ENCODE results near the gene KSR2. TPM values are rescaled to one million over a fixed set of nuclear protein-coding genes. Genes with fewer than 3 reads are reported as not detected.

Gene KSR2
- polyA plus RNA-seq, 1 experiment = not detected

- CTCF ChIA-PET = no interaction called here
- POLR2A ChIA-PET = no interaction called here
- Histone ChIP-seq H3K4me3 (ENCODE audit: low read depth, low read length) (no peak overlapping the region), H3K36me3 (ENCODE audit: control insufficient read depth, insufficient read depth, low read length) (no peaks in the 10 kb centered on the region), H3K27me3 (ENCODE audit: control insufficient read depth, insufficient read depth, low read length) (no peaks in the 10 kb centered on the region)
- TF ChIP-seq, protein P1, sequence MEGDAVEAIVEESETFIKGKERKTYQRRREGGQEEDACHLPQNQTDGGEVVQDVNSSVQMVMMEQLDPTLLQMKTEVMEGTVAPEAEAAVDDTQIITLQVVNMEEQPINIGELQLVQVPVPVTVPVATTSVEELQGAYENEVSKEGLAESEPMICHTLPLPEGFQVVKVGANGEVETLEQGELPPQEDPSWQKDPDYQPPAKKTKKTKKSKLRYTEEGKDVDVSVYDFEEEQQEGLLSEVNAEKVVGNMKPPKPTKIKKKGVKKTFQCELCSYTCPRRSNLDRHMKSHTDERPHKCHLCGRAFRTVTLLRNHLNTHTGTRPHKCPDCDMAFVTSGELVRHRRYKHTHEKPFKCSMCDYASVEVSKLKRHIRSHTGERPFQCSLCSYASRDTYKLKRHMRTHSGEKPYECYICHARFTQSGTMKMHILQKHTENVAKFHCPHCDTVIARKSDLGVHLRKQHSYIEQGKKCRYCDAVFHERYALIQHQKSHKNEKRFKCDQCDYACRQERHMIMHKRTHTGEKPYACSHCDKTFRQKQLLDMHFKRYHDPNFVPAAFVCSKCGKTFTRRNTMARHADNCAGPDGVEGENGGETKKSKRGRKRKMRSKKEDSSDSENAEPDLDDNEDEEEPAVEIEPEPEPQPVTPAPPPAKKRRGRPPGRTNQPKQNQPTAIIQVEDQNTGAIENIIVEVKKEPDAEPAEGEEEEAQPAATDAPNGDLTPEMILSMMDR (IDR thresholded peaks at IDR 0.05; ENCODE audit: insufficient read depth, low read depth, low read length) = no peak
- no peak for DNase-seq (ENCODE audit: low read depth)
These were observed 521.0 kb downstream of the KSR2 start for GRCh38 chr12:117447665-117448366.

DNA sequence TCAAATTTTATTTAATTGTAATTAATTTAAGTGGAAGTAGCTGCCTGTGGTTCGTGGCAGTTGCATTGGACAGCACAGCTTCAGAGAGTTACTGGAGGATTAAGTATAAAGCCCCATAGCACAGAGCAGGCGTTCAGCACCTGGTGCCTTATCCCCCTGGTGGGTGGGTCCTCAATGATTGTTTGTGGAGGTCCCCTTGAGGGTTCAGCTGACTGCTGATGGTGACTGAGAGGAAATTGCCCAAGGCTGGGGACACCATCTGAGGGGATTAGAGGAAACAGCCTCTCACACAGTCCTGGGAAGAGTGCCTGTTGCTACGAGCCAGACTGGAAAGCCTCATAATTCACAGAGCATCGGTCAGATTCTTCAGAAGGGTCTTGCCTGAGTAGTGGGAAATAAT is 524.0 kb downstream of the KSR2 start:
- no peak for DNase-seq (ENCODE audit: low read depth)
- POLR2A ChIA-PET = no interaction called here
- no peaks in the 10 kb centered on the region for H3K36me3 ChIP-seq (ENCODE audit: control insufficient read depth, insufficient read depth, low read length)
- CTCF ChIA-PET = no interaction called here
- H3K4me3 ChIP-seq (ENCODE audit: low read depth, low read length) = no peak overlapping the region
- TF ChIP-seq, protein P1 (IDR thresholded peaks at IDR 0.05; ENCODE audit: insufficient read depth, low read depth, low read length) = no peak
- no peaks in the 10 kb centered on the region for H3K27me3 ChIP-seq (ENCODE audit: control insufficient read depth, insufficient read depth, low read length)

DNA sequence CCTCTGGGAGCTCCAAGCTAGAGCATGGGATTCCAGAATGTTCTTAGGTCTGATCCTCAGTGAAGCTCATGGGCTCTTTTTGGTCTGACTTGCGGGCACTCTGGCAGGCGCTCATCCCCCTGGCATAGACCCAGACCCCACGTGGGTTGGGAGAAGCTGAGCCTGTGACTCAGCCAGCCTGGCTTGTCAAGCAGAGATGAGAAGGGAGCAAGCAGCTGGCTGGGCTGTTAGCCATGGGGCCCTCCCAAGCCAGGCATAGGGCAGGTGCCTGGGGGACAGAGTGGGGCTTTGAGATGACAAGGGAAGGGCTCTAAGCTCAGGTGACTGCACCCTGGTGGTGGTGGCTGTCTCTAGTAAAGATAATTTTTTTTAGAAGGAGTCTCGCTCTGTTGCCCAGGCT is 527.0 kb downstream of the KSR2 start:
- no peak for DNase-seq (ENCODE audit: low read depth)
- Histone ChIP-seq H3K36me3 (ENCODE audit: control insufficient read depth, insufficient read depth, low read length) (no peaks in the 10 kb centered on the region), H3K4me3 (ENCODE audit: low read depth, low read length) (no peak overlapping the region), H3K27me3 (ENCODE audit: control insufficient read depth, insufficient read depth, low read length) (no peaks in the 10 kb centered on the region)
- ChIA-PET CTCF (no interaction called here), POLR2A (no interaction called here)
- TF ChIP-seq, protein P1 (IDR thresholded peaks at IDR 0.05; ENCODE audit: insufficient read depth, low read depth, low read length) = no peak

DNA sequence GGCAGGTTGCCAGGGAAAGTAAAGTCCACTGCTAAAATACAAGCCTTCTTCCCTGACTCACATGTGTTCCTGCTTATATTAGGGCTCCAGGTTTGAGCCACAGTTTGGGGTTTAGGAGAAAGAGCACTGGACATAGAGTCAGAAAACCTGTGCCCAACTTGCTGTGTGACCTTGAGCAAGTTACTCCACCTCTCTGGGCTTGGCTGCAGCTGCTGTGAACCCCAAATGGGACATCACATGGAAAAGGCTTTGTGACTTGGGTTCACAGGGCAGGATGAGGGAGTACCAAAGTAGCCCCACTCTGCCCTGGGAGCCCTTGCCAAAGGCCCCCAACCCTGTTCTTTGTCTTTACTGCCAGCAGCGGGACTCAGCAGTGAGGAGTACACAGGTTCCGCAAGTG is 528.4 kb downstream of the KSR2 start:
- Histone ChIP-seq H3K4me3 (ENCODE audit: low read depth, low read length) (no peak overlapping the region), H3K27me3 (ENCODE audit: control insufficient read depth, insufficient read depth, low read length) (no peaks in the 10 kb centered on the region), H3K36me3 (ENCODE audit: control insufficient read depth, insufficient read depth, low read length) (no peaks in the 10 kb centered on the region)
- CTCF ChIA-PET = no interaction called here
- POLR2A ChIA-PET = no interaction called here
- TF ChIP-seq, protein P1 (IDR thresholded peaks at IDR 0.05; ENCODE audit: insufficient read depth, low read depth, low read length) = no peak
- DNase-seq (ENCODE audit: low read depth) = no peak

GRCh38 chr12:117439531-117440001 is 529.2 kb downstream of the KSR2 start:
- CTCF ChIA-PET = no interaction called here

More at GRCh38 chr12:117439531-117440001, 529.2 kb downstream of the KSR2 start:
- Histone ChIP-seq H3K27me3 (ENCODE audit: control insufficient read depth, insufficient read depth, low read length) (no peaks in the 10 kb centered on the region), H3K36me3 (ENCODE audit: control insufficient read depth, insufficient read depth, low read length) (no peaks in the 10 kb centered on the region), H3K4me3 (ENCODE audit: low read depth, low read length) (no peak overlapping the region)
- DNase-seq (ENCODE audit: low read depth) = no peak
- POLR2A ChIA-PET = no interaction called here
- TF ChIP-seq, protein P1 (IDR thresholded peaks at IDR 0.05; ENCODE audit: insufficient read depth, low read depth, low read length) = no peak

Measured in BJ (cell line).